Measurements from ENCODE around the gene LKAAEAR1.

DNA sequence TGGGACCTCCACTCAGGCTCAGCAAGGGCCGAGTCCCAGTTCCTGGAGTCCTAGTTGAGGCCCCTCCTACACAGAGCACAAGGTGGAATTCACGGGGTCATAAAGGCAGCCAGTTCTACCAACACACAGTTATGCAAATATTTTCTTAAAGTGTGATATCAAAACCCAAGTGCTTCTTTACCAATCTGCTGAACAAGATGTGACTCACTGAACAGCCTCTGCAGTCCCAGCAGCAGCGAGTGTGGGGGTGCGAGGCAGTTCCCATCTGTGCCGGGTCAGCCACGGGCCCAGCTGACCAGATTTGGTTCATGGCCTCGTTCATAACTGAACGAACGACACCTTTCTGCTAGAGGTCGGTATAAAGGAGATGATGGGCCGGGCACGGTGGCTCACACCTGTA lies 25.7 kb downstream of the LKAAEAR1 start:
- TF ChIP-seq, protein P1, sequence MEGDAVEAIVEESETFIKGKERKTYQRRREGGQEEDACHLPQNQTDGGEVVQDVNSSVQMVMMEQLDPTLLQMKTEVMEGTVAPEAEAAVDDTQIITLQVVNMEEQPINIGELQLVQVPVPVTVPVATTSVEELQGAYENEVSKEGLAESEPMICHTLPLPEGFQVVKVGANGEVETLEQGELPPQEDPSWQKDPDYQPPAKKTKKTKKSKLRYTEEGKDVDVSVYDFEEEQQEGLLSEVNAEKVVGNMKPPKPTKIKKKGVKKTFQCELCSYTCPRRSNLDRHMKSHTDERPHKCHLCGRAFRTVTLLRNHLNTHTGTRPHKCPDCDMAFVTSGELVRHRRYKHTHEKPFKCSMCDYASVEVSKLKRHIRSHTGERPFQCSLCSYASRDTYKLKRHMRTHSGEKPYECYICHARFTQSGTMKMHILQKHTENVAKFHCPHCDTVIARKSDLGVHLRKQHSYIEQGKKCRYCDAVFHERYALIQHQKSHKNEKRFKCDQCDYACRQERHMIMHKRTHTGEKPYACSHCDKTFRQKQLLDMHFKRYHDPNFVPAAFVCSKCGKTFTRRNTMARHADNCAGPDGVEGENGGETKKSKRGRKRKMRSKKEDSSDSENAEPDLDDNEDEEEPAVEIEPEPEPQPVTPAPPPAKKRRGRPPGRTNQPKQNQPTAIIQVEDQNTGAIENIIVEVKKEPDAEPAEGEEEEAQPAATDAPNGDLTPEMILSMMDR (IDR thresholded peaks at IDR 0.05; ENCODE audit: borderline replicate concordance, extremely low read depth, low read length, poor library complexity, severe bottlenecking) = no peak
- TF ChIP-seq EZH2 (IDR thresholded peaks at IDR 0.05; ENCODE audit: borderline replicate concordance, low read depth, low read length, severe bottlenecking) = no peak
